Measurements from ENCODE around the gene POU2F1. TPM values are rescaled to one million over a fixed set of nuclear protein-coding genes. Genes with fewer than 3 reads are reported as not detected.

POU2F1 gene
- total and polyA plus RNA-seq, 2 donors (not counting 1 experiment from before 2014, with no cell fraction given), result 5.2 to 48.8 TPM

DNA sequence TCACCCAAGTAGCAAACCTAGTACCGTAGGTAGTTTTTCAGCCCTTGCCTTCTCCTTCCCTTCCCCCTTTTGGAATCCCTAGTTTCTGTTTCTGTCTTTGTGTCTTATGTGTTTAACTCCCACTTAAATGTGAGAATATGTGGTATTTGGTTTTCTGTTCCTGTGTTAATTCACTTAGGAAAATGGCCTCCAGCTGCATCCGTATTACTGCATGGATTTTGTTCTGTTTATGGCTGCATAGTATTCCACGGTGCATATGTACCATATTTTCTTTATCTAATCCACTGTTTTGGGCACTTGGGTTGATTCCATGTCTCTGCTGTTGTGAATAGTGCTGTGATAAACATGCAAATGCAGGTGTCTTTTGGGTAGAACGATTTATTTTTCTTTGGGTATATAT is 138.6 kb downstream of the POU2F1 start:
- no peak for DNase-seq
- no peak overlapping the region for H3K4me2 ChIP-seq (replicated peaks; ENCODE audit: low read depth, low read length, poor library complexity, severe bottlenecking)
- no CpG with 5 or more reads among the region's 4 CpGs for WGBS (ENCODE audit: insufficient coverage)
- H3K4me1 ChIP-seq (ENCODE audit: control insufficient read depth in 2 of 2, insufficient read depth in 2 of 2, low read length in 2 of 2), result peaks cover 3 to 5% of the 10 kb centered on the region in 2 donors
- Mint-ChIP-seq H3K4me1 (peaks cover 42% of the 10 kb centered on the region), H3K27ac (no peak overlapping the region), H3K27me3 (no peaks in the 10 kb centered on the region), H3K9me3 (ENCODE audit: insufficient read depth) (no peaks in the 10 kb centered on the region), H3K4me3 (no peak overlapping the region)
- H3K36me3 ChIP-seq (replicated peaks in 1 of 2; ENCODE audit: control extremely low read depth in 1 of 2, control insufficient read depth in 1 of 2, extremely low read depth in 1 of 2, insufficient read depth in 2 of 2, low read length in 1 of 2), result no peaks in the 10 kb centered on the region
- H3K27me3 ChIP-seq (replicated peaks in 1 of 4; ENCODE audit: control extremely low read depth in 1 of 4, control insufficient read depth in 3 of 4, insufficient read depth in 4 of 4, low read length in 3 of 4), result no peaks in the 10 kb centered on the region
- peaks cover 75% of the 10 kb centered on the region for H3K79me2 ChIP-seq (ENCODE audit: control insufficient read depth, insufficient read depth, low read length)
- no peak overlapping the region for H3K4me3 ChIP-seq (ENCODE audit: control extremely low read depth in 1 of 5, extremely low read depth in 1 of 5, insufficient read depth in 1 of 5, low read depth in 2 of 5, low read length in 4 of 5)
- TF ChIP-seq, protein P1, sequence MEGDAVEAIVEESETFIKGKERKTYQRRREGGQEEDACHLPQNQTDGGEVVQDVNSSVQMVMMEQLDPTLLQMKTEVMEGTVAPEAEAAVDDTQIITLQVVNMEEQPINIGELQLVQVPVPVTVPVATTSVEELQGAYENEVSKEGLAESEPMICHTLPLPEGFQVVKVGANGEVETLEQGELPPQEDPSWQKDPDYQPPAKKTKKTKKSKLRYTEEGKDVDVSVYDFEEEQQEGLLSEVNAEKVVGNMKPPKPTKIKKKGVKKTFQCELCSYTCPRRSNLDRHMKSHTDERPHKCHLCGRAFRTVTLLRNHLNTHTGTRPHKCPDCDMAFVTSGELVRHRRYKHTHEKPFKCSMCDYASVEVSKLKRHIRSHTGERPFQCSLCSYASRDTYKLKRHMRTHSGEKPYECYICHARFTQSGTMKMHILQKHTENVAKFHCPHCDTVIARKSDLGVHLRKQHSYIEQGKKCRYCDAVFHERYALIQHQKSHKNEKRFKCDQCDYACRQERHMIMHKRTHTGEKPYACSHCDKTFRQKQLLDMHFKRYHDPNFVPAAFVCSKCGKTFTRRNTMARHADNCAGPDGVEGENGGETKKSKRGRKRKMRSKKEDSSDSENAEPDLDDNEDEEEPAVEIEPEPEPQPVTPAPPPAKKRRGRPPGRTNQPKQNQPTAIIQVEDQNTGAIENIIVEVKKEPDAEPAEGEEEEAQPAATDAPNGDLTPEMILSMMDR (IDR thresholded peaks at IDR 0.05), result no peak
- TF ChIP-seq EZH2 (IDR thresholded peaks at IDR 0.05; ENCODE audit: borderline replicate concordance, insufficient read depth, low read depth, low read length, poor library complexity, severe bottlenecking), result no peak
- no peak overlapping the region for H3K27ac ChIP-seq (ENCODE audit: low read length in 2 of 2)
- H3K9me3 ChIP-seq (ENCODE audit: control extremely low read depth in 1 of 3, control insufficient read depth in 2 of 3, insufficient read depth in 1 of 3, low read length in 2 of 3), result peaks cover 0 to 4% (median 0%) of the 10 kb centered on the region in 3 donors
- H4K20me1 ChIP-seq (ENCODE audit: control insufficient read depth, insufficient read depth, low read length, poor library complexity, severe bottlenecking), result peaks cover 28% of the 10 kb centered on the region
- no peak overlapping the region for H3K9ac ChIP-seq (ENCODE audit: low read length)
- intact Hi-C loops (cut with micrococcal nuclease), result no loop called here
- no peak overlapping the region for H2AFZ ChIP-seq (ENCODE audit: insufficient read depth, low read depth, low read length, poor library complexity, severe bottlenecking)
- ChIA-PET CTCF (interaction anchor here (0.6 to 1.2 kb wide), 2 partner anchors 91 to 165 kb away, joined by 3 to 4 read pairs; no protein-coding TSS in a partner anchor), POLR2A (no interaction called here)
- no peak for ATAC-seq (ENCODE audit: low read depth)

DNA sequence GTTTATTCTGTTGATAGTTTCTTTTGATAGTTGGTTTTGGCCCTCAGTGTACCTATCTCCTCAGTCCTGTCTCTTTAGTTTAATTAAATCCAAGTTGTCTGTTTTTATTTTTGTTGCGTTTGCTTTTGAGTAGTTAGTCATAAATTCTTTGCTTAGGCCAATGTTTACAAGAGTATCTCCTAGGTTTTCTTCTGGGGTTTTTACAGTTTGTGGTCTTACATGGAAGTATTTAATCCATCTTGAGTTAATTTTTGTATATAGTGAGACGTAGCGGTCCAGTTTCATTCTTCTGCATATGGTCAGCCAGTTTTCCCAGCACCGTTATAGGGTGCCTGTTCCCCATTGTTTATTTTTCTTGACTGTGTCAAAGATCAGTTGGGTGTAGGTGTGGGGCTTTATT is 139.4 kb downstream of the POU2F1 start:
- 100% methylated on average over 2 of the region's 4 CpGs for WGBS (ENCODE audit: insufficient coverage)
- ATAC-seq (ENCODE audit: low read depth), result no peak

More for the DNA sequence above, 139.4 kb downstream of the POU2F1 start:
- no peaks in the 10 kb centered on the region for H3K36me3 ChIP-seq (replicated peaks in 1 of 2; ENCODE audit: control extremely low read depth in 1 of 2, control insufficient read depth in 1 of 2, extremely low read depth in 1 of 2, insufficient read depth in 2 of 2, low read length in 1 of 2)
- H3K27ac ChIP-seq (ENCODE audit: low read length in 2 of 2), result no peak overlapping the region
- Mint-ChIP-seq H3K9me3 (ENCODE audit: insufficient read depth) (no peaks in the 10 kb centered on the region), H3K27ac (no peak overlapping the region), H3K27me3 (no peaks in the 10 kb centered on the region), H3K4me3 (no peak overlapping the region), H3K4me1 (peaks cover 41% of the 10 kb centered on the region)
- H3K9ac ChIP-seq (ENCODE audit: low read length), result no peak overlapping the region
- no peak overlapping the region for H2AFZ ChIP-seq (ENCODE audit: insufficient read depth, low read depth, low read length, poor library complexity, severe bottlenecking)
- ChIA-PET CTCF (interaction anchor here (0.6 kb wide), 1 partner anchor 164 kb away, joined by 4 read pairs; no protein-coding TSS in a partner anchor), POLR2A (no interaction called here)
- H3K4me3 ChIP-seq (ENCODE audit: control extremely low read depth in 1 of 5, extremely low read depth in 1 of 5, insufficient read depth in 1 of 5, low read depth in 2 of 5, low read length in 4 of 5), result no peak overlapping the region
- no peak overlapping the region for H3K4me2 ChIP-seq (replicated peaks; ENCODE audit: low read depth, low read length, poor library complexity, severe bottlenecking)
- intact Hi-C loops (cut with micrococcal nuclease), result no loop called here
- peaks cover 0 to 4% (median 0%) of the 10 kb centered on the region in 3 donors for H3K9me3 ChIP-seq (ENCODE audit: control extremely low read depth in 1 of 3, control insufficient read depth in 2 of 3, insufficient read depth in 1 of 3, low read length in 2 of 3)
- H3K79me2 ChIP-seq (ENCODE audit: control insufficient read depth, insufficient read depth, low read length), result peaks cover 72% of the 10 kb centered on the region
- peaks cover 28% of the 10 kb centered on the region for H4K20me1 ChIP-seq (ENCODE audit: control insufficient read depth, insufficient read depth, low read length, poor library complexity, severe bottlenecking)
- TF ChIP-seq, protein P1 (IDR thresholded peaks at IDR 0.05), result no peak
- no peak for TF ChIP-seq EZH2 (IDR thresholded peaks at IDR 0.05; ENCODE audit: borderline replicate concordance, insufficient read depth, low read depth, low read length, poor library complexity, severe bottlenecking)
- H3K4me1 ChIP-seq (ENCODE audit: control insufficient read depth in 2 of 2, insufficient read depth in 2 of 2, low read length in 2 of 2), result peaks cover 3 to 5% of the 10 kb centered on the region in 2 donors
- H3K27me3 ChIP-seq (replicated peaks in 1 of 4; ENCODE audit: control extremely low read depth in 1 of 4, control insufficient read depth in 3 of 4, insufficient read depth in 4 of 4, low read length in 3 of 4), result no peaks in the 10 kb centered on the region
- DNase-seq, result no peak
